ENCODE data around the gene MAD1L1. TPM values are rescaled to one million over a fixed set of nuclear protein-coding genes. Genes with fewer than 3 reads are reported as not detected.
"Not testable (repeated sequence)": the region's sequence is repeated elsewhere in the genome, so short reads cannot be mapped to it uniquely, and the experiment has no call there.

The MAD1L1 gene
- total and polyA plus RNA-seq, 2 of the 13 experiments (the other 11 are each of a cell fraction or from before 2014, with no cell fraction given), result 17.4 to 64.7 TPM

- TF ChIP-seq PATZ1 (CRISPR knock-in tag; IDR thresholded peaks at IDR 0.05) (no peak), ZNF17 (CRISPR knock-in tag; IDR thresholded peaks at IDR 0.05) (no peak)
Observed at GRCh38 chr7:2162959-2163358, 69.8 kb downstream of the MAD1L1 start (continued).

DNA sequence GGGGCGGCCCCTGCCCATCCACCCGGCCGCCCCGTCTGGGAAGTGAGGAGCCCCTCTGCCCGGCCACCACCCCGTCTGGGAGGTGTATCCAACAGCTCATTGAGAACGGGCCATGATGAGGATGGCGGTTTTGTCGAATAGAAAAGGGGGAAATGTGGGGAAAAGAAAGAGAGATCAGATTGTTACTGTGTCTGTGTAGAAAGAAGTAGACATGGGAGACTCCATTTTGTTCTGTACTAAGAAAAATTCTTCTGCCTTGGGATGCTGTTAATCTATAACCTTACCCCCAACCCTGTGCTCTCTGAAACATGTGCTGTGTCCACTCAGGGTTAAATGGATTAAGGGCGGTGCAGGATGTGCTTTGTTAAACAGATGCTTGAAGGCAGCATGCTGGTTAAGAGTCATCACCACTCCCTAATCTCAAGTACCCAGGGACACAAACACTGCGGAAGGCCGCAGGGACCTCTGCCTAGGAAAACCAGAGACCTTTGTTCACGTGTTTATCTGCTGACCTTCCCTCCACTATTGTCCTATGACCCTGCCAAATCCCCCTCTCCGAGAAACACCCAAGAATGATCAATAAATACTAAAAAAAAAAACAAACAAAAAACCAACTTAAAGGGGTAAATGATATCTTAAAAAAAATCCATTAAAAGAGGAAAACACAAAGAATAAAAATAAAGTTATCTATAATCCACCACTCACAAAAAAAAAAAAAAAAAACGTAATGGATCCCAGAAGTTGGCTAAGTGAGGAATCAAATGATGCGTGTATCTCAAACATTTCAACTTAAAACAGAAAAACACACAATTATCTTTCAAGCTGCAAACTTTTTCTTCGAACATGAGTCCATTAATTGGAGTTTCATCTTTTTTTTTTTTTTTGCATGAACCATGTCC is 70.5 kb downstream of the MAD1L1 start:
- H3K4me2 ChIP-seq (ENCODE audit: low read depth, low read length); H3K27me3 ChIP-seq (ENCODE audit: control insufficient read depth in 1 of 2, insufficient read depth in 2 of 2, low read length in 2 of 2); intact Hi-C loops (cut with micrococcal nuclease; ENCODE audit: unreplicated experiment); H3K4me3 ChIP-seq (replicated peaks in 1 of 3; ENCODE audit: insufficient read depth in 1 of 3, low read depth in 2 of 3, low read length in 3 of 3); ATAC-seq; H4K20me1 ChIP-seq (ENCODE audit: insufficient read depth, low read length); H3K9ac ChIP-seq (ENCODE audit: insufficient read depth, low read depth, low read length); BruUV-seq (replicated peaks); DNase-seq (ENCODE audit: low spot score); FAIRE-seq; H2AFZ ChIP-seq (ENCODE audit: low read length); in situ Hi-C loops (cut with HindIII; ENCODE audit: extremely low pct_ligation_motif_present, low pct_unique_long_range_greater_than_20kb); H3K9me3 ChIP-seq (ENCODE audit: low read length); POLR2A ChIA-PET; H3K79me2 ChIP-seq (ENCODE audit: insufficient read depth, low read length); CTCF ChIA-PET (ENCODE audit: low intra/inter-chr PET ratio, low total read pairs); TF ChIP-seq ZBTB40 (CRISPR knock-in tag; IDR thresholded peaks at IDR 0.05): not testable (repeated sequence)
- peaks cover 0 to 11% of the 10 kb centered on the region in 2 experiments; a peak in 1 of 5 replicates for H3K36me3 ChIP-seq (replicated peaks in 1 of 2; ENCODE audit: control insufficient read depth in 1 of 2, insufficient read depth in 2 of 2, low read length in 2 of 2)
- H3K27ac ChIP-seq (ENCODE audit: extremely low read length, insufficient read depth, low read length), result peak overlapping the region; percentile 17
- H3K4me1 ChIP-seq (ENCODE audit: insufficient read depth, low read length), result peaks cover 70% of the 10 kb centered on the region
- WGBS (ENCODE audit: low lambda C conversion rate), result 49% methylated on average over 12 of the region's 17 CpGs
- TF ChIP-seq ZBTB40 (IDR thresholded peaks at IDR 0.05) (peak; percentile 86), NCOA2 (CRISPR knock-in tag; IDR thresholded peaks at IDR 0.05) (peak; percentile 58; the same call in 1 of the 2 replicates), SP5 (CRISPR knock-in tag; IDR thresholded peaks at IDR 0.05; ENCODE audit: borderline replicate concordance, low read depth) (peak; percentile 78), PATZ1 (CRISPR knock-in tag; IDR thresholded peaks at IDR 0.05) (0 out of 2 replicates have a peak, but pooled peaks have one; percentile 20)

Measured in HepG2 (cell line).